ENCODE data around the gene ITPR2.

Gene ITPR2

GRCh38 chr12:26380897-26381296 lies 452.1 kb downstream of the ITPR2 start:
- no peak overlapping the region for H3K4me3 ChIP-seq (ENCODE audit: low read depth, low read length)
- TF ChIP-seq, protein P1, sequence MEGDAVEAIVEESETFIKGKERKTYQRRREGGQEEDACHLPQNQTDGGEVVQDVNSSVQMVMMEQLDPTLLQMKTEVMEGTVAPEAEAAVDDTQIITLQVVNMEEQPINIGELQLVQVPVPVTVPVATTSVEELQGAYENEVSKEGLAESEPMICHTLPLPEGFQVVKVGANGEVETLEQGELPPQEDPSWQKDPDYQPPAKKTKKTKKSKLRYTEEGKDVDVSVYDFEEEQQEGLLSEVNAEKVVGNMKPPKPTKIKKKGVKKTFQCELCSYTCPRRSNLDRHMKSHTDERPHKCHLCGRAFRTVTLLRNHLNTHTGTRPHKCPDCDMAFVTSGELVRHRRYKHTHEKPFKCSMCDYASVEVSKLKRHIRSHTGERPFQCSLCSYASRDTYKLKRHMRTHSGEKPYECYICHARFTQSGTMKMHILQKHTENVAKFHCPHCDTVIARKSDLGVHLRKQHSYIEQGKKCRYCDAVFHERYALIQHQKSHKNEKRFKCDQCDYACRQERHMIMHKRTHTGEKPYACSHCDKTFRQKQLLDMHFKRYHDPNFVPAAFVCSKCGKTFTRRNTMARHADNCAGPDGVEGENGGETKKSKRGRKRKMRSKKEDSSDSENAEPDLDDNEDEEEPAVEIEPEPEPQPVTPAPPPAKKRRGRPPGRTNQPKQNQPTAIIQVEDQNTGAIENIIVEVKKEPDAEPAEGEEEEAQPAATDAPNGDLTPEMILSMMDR (IDR thresholded peaks at IDR 0.05; ENCODE audit: low read depth, low read length), result no peak

DNA sequence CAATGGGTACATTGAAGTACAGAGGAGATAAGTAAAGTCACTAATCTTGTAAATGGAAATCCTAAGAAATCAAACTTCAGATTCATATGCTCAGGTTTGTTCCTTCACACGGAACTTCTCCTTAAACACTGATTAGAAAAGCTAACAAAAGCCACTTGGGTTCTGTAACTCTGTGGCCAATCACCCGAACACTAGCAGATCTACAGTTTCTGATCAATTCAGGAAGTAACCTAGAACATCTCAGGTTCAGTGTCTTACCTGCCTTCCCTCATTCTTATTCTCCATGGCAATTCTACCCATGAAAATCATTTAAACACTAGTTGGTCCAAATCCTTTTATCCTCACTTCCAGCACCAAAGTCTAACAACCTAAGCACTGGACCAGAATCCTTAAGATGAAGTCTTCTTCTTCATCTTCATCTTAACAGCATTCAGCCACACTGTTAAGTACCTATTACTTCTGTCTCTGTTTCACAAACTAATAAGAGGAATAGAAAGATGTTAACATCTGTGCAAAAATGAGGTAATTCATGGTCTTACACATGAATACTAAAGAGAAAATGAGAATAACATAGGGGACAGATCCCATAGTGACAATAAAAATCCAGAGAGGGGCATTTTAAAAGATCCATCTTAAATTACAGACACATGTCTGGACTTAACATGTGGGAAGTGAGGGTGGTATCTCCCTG lies 453.1 kb downstream of the ITPR2 start:
- TF ChIP-seq, protein P1 (IDR thresholded peaks at IDR 0.05; ENCODE audit: low read depth, low read length), result no peak
- H3K4me3 ChIP-seq (ENCODE audit: low read depth, low read length), result no peak overlapping the region

DNA sequence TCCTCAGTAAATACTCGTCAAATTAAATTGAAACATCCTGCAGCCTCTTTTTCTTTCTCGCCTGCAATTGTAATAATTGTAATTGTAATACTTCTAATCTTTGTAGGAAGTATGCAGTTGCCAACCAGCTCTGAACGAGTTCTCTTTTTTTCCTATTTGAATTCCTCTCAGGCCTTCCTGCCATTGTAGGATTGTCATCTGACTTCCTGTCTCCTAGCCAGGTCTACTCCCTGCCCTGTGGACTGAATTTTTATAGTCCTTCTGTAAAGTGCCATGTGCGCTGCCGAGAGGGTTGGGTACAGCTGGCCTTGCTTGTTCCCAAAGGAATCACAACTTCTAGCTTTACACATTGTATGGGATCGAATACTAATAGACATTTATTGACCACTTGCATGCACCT lies 454.3 kb downstream of the ITPR2 start:
- TF ChIP-seq, protein P1 (IDR thresholded peaks at IDR 0.05; ENCODE audit: low read depth, low read length), result no peak
- H3K4me3 ChIP-seq (ENCODE audit: low read depth, low read length), result no peak overlapping the region

- TF ChIP-seq, protein P1 (IDR thresholded peaks at IDR 0.05; ENCODE audit: low read depth, low read length), result no peak
- no peak overlapping the region for H3K4me3 ChIP-seq (ENCODE audit: low read depth, low read length)
Observed at GRCh38 chr12:26374934-26375680, 457.9 kb downstream of the ITPR2 start.

- TF ChIP-seq, protein P1 (IDR thresholded peaks at IDR 0.05; ENCODE audit: low read depth, low read length), result no peak
- no peak overlapping the region for H3K4me3 ChIP-seq (ENCODE audit: low read depth, low read length)
Observed at GRCh38 chr12:26373606-26374495, 459.1 kb downstream of the ITPR2 start.

DNA sequence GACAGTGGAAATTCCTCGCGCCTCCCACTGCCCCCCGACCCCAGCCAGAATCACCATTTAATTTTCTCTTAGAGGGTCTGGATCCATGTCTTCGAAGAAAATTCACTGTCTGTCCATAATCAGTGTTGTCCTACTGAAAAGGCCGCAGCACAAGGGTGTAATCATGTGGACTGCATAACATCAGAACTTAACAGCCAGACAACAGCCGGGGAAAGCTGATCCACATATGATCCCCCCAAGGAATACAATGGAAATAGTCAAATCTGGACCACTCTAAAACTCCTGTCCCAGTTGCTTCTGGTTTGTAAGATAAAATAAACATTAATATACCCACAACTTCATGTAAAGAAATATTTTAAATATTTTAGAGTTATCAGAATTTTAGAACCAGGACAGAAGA lies 460.1 kb downstream of the ITPR2 start:
- TF ChIP-seq, protein P1 (IDR thresholded peaks at IDR 0.05; ENCODE audit: low read depth, low read length), result no peak
- no peak overlapping the region for H3K4me3 ChIP-seq (ENCODE audit: low read depth, low read length)
